Measurements from ENCODE around the gene BOLA1. TPM values are rescaled to one million over a fixed set of nuclear protein-coding genes. Genes with fewer than 3 reads are reported as not detected.

The BOLA1 gene
- total RNA-seq, 1 experiment from 2014 or later: 17.4 TPM

DNA sequence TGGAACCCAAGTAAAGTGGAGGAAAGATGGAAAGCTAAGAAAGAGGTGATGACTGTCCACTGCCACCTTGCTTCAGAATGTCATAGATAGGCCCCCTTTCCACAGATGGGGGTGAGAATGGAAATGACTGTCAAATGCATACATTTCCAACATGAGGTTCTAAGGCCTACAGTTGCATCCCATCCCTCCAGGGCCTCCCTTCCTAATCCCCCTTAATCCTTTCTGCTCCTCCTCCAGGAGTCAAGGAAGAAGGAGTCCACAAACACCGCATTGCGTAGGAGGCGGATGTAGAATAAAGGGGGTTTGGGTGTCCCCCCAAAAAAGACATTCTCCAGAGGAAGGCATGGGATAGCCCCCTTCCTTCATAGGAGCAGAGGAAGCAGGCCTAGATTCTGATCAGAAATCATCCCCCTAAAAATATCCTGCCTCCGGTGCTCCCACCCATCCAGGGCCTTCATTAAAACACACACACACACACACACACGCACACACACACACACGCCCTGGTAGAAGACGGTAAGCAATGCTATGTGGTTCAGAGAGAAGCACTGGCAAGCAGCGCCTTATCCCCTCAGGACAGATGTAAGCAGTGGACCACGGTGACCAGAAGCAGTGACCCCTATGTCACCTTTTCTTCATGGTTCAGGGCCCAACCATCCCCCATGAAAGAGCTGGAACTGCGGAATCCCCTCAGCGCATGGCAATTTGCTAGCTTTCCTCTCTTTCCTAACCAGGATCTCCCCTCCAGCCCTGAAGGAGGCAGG, 16.2 kb downstream of the BOLA1 start:
- Mint-ChIP-seq H3K27me3 (ENCODE audit: insufficient read depth, unreplicated experiment) (peaks cover 10% of the 10 kb centered on the region), H3K36me3 (ENCODE audit: insufficient read depth, unreplicated experiment) (peaks cover 12% of the 10 kb centered on the region), H3K9me3 (ENCODE audit: unreplicated experiment) (no peaks in the 10 kb centered on the region), H3K4me1 (ENCODE audit: insufficient read depth, unreplicated experiment) (peaks cover 12% of the 10 kb centered on the region), H3K27ac (ENCODE audit: low read depth, unreplicated experiment) (no peak overlapping the region), H3K4me3 (ENCODE audit: unreplicated experiment) (no peak overlapping the region)
- POLR2A ChIA-PET: interaction anchor here (0.6 to 2.0 kb wide), 6 partner anchors 12 to 321 kb away, joined by 3 to 5 read pairs (median 3); partner anchors contain the start of gene SF3B4
- no peak for DNase-seq (ENCODE audit: unreplicated experiment)
- TF ChIP-seq, protein P1, sequence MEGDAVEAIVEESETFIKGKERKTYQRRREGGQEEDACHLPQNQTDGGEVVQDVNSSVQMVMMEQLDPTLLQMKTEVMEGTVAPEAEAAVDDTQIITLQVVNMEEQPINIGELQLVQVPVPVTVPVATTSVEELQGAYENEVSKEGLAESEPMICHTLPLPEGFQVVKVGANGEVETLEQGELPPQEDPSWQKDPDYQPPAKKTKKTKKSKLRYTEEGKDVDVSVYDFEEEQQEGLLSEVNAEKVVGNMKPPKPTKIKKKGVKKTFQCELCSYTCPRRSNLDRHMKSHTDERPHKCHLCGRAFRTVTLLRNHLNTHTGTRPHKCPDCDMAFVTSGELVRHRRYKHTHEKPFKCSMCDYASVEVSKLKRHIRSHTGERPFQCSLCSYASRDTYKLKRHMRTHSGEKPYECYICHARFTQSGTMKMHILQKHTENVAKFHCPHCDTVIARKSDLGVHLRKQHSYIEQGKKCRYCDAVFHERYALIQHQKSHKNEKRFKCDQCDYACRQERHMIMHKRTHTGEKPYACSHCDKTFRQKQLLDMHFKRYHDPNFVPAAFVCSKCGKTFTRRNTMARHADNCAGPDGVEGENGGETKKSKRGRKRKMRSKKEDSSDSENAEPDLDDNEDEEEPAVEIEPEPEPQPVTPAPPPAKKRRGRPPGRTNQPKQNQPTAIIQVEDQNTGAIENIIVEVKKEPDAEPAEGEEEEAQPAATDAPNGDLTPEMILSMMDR (IDR thresholded peaks at IDR 0.05; ENCODE audit: unreplicated experiment): no peak
- intact Hi-C loops (cut with micrococcal nuclease): no loop called here
- CTCF ChIA-PET: no interaction called here
- no TSS peak for BruUV-seq (replicated peaks)

DNA sequence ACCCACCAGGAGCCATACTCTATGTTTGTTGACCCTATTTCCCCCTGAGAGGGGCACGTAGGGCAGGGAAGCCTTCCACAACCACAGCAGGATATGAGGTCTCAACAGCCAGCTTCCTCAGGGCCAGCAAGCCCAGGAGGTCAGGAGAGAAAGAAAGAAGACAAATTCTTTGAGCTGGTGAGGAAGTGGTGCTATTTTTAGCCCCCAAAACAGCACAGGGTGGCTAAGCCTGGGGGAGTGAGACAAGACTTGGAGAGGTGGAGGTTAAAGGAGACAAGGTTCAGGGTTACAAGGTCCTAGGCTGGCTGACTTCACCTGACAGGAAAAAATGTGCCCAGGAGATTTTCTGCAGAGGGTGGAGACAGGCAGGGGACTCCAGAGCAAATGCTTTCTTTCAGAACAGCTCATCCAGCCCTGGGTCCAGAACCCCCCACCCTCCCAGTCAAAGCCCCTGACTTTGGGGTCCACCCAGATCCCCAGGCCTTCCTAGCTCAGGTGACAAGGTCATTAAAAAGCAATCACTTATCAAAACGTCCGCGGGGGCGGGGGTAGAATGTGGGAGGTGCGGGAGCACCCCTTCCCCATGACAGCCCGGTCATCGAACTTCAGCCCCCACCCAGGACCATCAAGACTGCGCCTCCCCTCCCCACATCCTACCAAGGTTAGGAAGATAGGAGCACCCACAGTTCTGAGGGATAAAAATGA, 17.0 kb downstream of the BOLA1 start:
- POLR2A ChIA-PET: interaction anchor here (1.2 to 1.3 kb wide), 2 partner anchors 13 to 28 kb away, joined by 3 read pairs; a partner anchor contains a TSS
- Mint-ChIP-seq H3K4me1 (ENCODE audit: insufficient read depth, unreplicated experiment) (peaks cover 12% of the 10 kb centered on the region), H3K27ac (ENCODE audit: low read depth, unreplicated experiment) (no peak overlapping the region), H3K36me3 (ENCODE audit: insufficient read depth, unreplicated experiment) (peaks cover 13% of the 10 kb centered on the region), H3K27me3 (ENCODE audit: insufficient read depth, unreplicated experiment) (peaks cover 10% of the 10 kb centered on the region), H3K9me3 (ENCODE audit: unreplicated experiment) (no peaks in the 10 kb centered on the region), H3K4me3 (ENCODE audit: unreplicated experiment) (no peak overlapping the region)
- intact Hi-C loops (cut with micrococcal nuclease): no loop called here
- TF ChIP-seq, protein P1 (IDR thresholded peaks at IDR 0.05; ENCODE audit: unreplicated experiment): no peak
- CTCF ChIA-PET: no interaction called here
- no TSS peak for BruUV-seq (replicated peaks)
- DNase-seq (ENCODE audit: unreplicated experiment): no peak

DNA sequence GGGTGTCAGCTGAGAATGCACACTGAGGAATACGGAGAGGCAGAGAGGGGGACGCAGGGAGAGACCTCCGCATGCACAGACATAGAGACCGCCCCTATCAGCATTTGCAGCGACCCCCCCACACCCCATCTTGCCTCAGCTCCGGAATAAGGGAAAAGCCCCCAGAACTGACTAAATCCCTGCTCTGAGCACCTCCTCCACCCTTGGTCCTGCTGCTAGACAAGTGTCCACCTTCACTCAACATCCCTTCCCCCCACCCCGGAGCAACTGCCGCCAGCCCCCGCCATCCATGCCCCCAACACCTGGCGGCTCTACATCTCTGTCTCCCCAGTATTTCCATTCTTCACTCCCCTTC, 17.5 kb downstream of the BOLA1 start:
- Mint-ChIP-seq H3K4me3 (ENCODE audit: unreplicated experiment) (no peak overlapping the region), H3K27ac (ENCODE audit: low read depth, unreplicated experiment) (no peak overlapping the region), H3K9me3 (ENCODE audit: unreplicated experiment) (no peaks in the 10 kb centered on the region), H3K27me3 (ENCODE audit: insufficient read depth, unreplicated experiment) (peaks cover 10% of the 10 kb centered on the region), H3K36me3 (ENCODE audit: insufficient read depth, unreplicated experiment) (peaks cover 18% of the 10 kb centered on the region), H3K4me1 (ENCODE audit: insufficient read depth, unreplicated experiment) (peaks cover 12% of the 10 kb centered on the region)
- ChIA-PET POLR2A (no interaction called here), CTCF (no interaction called here)
- intact Hi-C loops (cut with micrococcal nuclease): no loop called here
- no peak for DNase-seq (ENCODE audit: unreplicated experiment)
- BruUV-seq (replicated peaks): no TSS peak
- TF ChIP-seq, protein P1 (IDR thresholded peaks at IDR 0.05; ENCODE audit: unreplicated experiment): no peak

DNA sequence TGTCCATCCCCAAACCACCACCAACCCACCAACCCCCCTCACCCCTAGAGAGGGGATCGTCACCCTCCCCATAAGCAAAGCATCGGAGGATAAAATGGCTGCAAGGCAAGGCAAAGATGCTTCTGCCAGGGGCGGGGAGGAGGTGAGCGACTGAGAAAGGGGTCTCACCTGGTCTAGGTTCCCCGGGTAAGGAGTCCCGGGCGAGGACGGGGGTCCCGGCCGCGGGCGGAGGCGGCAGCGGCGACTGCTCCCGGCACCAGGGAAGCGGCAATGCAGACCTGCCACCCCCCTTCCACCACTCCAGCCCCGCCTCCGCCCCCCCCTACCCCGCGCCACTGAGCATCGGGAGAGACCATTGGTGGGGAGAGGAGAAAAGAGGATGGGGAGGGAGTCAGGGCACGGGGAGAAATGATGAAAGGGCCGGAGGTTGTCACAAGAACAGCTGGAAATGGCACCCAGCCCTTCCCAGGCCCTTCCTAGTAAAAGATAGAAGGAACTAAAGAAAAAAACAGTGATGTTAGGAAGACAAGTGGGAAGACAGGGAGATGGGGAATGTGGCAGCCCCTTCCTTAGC, 18.3 kb downstream of the BOLA1 start, which contains the start of gene SV2A:
Gene SV2A (minus strand): TSS at position 274 of the 574 bp plus-strand sequence. CDS start 4,004 bp downstream, outside the sequence.
- intact Hi-C loops (cut with micrococcal nuclease): no loop called here
- no peak within 1 kb of the TSS for H3K27ac Mint-ChIP-seq (ENCODE audit: low read depth, unreplicated experiment)
- peaks cover 12% of the 10 kb centered on the region for H3K4me1 Mint-ChIP-seq (ENCODE audit: insufficient read depth, unreplicated experiment)
- peaks cover 24% of the 10 kb centered on the region for H3K36me3 Mint-ChIP-seq (ENCODE audit: insufficient read depth, unreplicated experiment)
- no TSS peak for BruUV-seq (replicated peaks)
- ChIA-PET POLR2A (interaction anchor here (2.0 to 2.1 kb wide), 2 partner anchors 12 to 30 kb away, joined by 4 to 20 read pairs; a partner anchor contains a TSS), CTCF (no interaction called here)
- DNase-seq (ENCODE audit: unreplicated experiment): no peak
- no peaks in the 10 kb centered on the region for H3K9me3 Mint-ChIP-seq (ENCODE audit: unreplicated experiment)
- H3K27me3 Mint-ChIP-seq (ENCODE audit: insufficient read depth, unreplicated experiment): peaks cover 10% of the 10 kb centered on the region
- no peak within 1 kb of the TSS for H3K4me3 Mint-ChIP-seq (ENCODE audit: unreplicated experiment)
- TF ChIP-seq, protein P1 (IDR thresholded peaks at IDR 0.05; ENCODE audit: unreplicated experiment): no peak

Data from MCF 10A (cell line).